IgD-negative memory B cell (primary cell): ENCODE measurements around the gene ALG14. TPM values are rescaled to one million over a fixed set of nuclear protein-coding genes. Genes with fewer than 3 reads are reported as not detected.
"Not testable (repeated sequence)": the region's sequence is repeated elsewhere in the genome, so short reads cannot be mapped to it uniquely, and the experiment has no call there.

Experiments
- H3K27ac Mint-ChIP-seq, 3 donors: one replicate each; pipeline ENCODE4 v1.8.0; 2020 to 2022; ENCODE audit warnings: mild to moderate bottlenecking in 3 of 3, mixed read lengths in 3 of 3, moderate library complexity in 1 of 3
- H3K27me3 Mint-ChIP-seq: one replicate; pipeline ENCODE4 v1.8.0; 2021; ENCODE audit warnings: mixed read lengths
- H3K36me3 Mint-ChIP-seq: one replicate; pipeline ENCODE4 v1.8.0; 2020; ENCODE audit warnings: mild to moderate bottlenecking, mixed read lengths
- H3K4me1 Mint-ChIP-seq, 3 donors: one replicate each; pipeline ENCODE4 v1.8.0; 2020 to 2022; ENCODE audit warnings: mixed read lengths in 3 of 3, mild to moderate bottlenecking in 1 of 3
- H3K4me3 Mint-ChIP-seq, 4 donors: one replicate each; pipeline ENCODE4 v1.8.0; 2020 to 2022; ENCODE audit warnings: mild to moderate bottlenecking in 4 of 4, mixed read lengths in 4 of 4, moderate library complexity in 3 of 4
- H3K9me3 Mint-ChIP-seq, 3 donors: one replicate each; pipeline ENCODE4 v1.8.0; 2020 to 2021; ENCODE audit warnings: mixed read lengths in 3 of 3, mild to moderate bottlenecking in 1 of 3
- polyA plus RNA-seq: library from polyadenylated mRNA; unstranded; fragments of 300-500 nt; fragmentation: Illumina TruSeq; gene quantifications from one replicate; pipeline ENCODE4 v1.2.3, GENCODE V29; 2021

ALG14 gene
- polyA plus RNA-seq, 1 donor from 2014 or later, result 3.5 TPM

DNA sequence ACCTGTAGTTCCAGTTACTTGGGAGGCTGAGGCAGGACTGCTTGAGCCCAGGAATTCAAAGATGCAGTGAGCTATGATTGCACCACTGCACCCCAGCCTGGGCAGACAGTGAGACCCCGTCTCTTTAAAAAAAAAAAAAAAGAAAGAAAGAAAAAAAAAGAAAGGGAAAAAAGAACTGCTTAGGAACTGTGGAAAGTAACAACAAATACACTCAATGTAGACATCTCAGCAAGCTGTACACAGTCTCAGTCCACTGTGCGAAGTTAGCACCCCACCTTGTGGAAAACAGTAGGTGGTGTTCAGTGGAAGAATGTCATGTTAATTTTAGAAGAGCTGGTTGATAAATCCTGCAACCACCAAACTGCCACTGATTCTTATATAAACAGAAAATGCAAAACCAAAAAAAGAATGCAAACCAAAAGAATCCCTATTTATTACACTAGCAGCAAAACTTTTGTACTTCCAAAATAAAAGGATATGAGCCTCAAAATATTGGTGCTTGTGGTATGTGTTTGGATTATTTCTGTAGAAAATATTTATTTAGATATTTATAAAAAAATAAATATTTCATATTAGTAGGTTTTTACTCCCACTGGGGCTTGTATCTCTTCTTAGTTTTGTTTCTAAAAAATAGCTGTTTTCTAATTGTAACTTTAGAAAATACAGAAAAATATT lies 31.1 kb downstream of the ALG14 start:
- no peak overlapping the region for H3K27ac Mint-ChIP-seq
- H3K9me3 Mint-ChIP-seq, result no peaks in the 10 kb centered on the region
- H3K27me3 Mint-ChIP-seq, result no peaks in the 10 kb centered on the region
- no peaks in the 10 kb centered on the region for H3K36me3 Mint-ChIP-seq
- H3K4me3 Mint-ChIP-seq, result no peak overlapping the region
- H3K4me1 Mint-ChIP-seq, result no peaks in the 10 kb centered on the region

DNA sequence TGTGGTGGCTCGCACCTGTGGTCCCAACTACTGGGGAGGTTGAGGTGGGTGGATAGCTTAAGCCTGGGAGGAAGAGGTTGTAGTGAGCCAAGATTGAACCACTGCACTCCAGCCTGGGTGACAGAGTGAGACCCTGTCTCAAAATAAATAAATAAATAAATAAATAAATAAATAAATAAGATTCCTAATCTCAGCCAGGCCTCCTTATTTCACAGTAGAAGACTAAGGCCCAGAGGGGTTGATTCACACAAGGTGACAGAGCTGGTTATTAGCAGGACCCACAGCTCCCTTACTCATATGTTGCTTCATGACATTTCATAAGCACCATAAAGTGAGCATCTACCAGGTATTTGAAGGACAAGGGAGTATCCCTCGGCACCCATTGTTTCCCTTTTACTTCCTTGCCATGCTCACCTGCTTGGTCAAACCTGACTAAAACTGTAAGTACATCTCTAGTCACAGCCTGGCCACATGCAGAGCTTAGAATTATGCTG lies 32.7 kb downstream of the ALG14 start:
- Mint-ChIP-seq H3K9me3 (no peaks in the 10 kb centered on the region), H3K4me3 (no peak overlapping the region), H3K27me3 (no peaks in the 10 kb centered on the region), H3K4me1 (no peaks in the 10 kb centered on the region), H3K27ac (no peak overlapping the region), H3K36me3 (no peaks in the 10 kb centered on the region)

DNA sequence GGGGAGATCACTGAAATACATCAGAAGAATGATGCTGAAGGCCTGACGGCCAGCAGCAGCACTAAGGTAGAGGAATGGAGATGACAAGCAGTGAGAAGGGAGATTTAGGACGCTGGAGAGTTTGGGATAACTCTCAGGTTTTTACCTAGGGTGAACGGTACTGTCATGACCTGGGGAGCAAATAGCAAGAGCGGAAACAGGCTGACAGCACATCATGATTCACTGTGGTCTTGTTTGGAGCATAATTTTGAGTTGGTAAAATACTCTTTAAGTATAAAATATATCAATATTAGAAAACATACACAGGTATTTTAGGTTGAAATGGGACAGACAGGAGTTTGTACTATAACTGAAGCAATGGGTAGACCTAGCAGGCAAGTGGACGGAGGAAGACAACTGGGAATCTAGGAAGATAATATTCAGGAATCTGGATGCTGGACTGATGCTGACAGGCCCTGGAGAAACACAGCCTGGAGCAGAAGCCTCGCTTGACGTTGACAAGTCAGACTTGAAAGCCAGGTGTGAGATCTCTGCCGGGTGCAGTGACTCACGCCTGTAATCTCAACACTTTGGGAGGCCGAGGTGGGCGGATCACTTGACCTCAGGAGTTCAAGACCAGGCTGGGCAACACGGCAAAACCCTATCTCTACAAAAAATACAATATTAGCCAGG lies 33.3 kb downstream of the ALG14 start:
- Mint-ChIP-seq H3K4me3 (no peak overlapping the region), H3K9me3 (no peaks in the 10 kb centered on the region), H3K4me1 (no peaks in the 10 kb centered on the region), H3K27ac (no peak overlapping the region), H3K36me3 (no peaks in the 10 kb centered on the region), H3K27me3 (no peaks in the 10 kb centered on the region)

DNA sequence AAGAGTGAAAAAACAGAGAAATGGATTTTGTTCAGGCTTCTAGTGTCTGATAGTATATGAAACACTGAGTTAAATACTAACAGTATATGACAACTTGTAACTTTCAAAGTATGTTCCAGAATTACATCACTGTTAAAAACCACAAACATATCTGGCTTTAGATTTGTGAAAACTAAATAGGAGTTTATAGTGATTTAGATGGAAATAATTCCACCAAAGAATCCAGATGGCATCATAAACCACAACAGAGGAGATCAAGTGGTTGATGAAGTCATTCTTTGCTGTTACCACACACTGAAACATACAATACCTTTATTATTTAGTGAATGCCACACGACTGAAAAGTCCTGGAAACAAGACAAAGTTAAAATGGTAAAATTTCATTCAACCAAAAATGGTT lies 37.2 kb downstream of the ALG14 start:
- Mint-ChIP-seq H3K9me3 (no peaks in the 10 kb centered on the region), H3K27me3 (no peaks in the 10 kb centered on the region), H3K27ac (no peak overlapping the region), H3K4me1 (no peaks in the 10 kb centered on the region), H3K4me3 (no peak overlapping the region), H3K36me3 (peaks cover 1% of the 10 kb centered on the region)

DNA sequence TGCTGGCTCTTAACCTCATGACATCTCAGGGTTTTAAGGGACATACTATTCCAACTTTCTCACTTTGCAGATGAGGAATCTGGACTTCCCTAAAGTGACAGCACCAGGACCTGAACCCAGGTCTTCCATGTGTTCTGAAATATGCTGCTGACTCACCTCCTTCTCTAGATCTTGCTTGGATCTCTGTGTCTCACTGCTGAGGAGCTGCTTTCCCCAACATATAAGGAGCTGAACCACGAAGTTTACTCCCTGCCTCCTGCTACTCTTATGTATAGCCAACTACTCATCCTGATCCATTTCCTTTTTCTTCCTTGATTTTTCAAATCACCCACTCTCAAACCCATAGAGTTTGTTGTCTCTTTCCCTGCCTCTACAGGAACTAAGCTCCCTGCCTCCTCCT lies 38.2 kb downstream of the ALG14 start:
- peaks cover 1% of the 10 kb centered on the region for H3K36me3 Mint-ChIP-seq
- H3K27me3 Mint-ChIP-seq, result no peaks in the 10 kb centered on the region
- H3K4me1 Mint-ChIP-seq, result no peaks in the 10 kb centered on the region
- H3K27ac Mint-ChIP-seq, result no peak overlapping the region
- no peak overlapping the region for H3K4me3 Mint-ChIP-seq
- peaks cover 0 to 3% (median 0%) of the 10 kb centered on the region in 3 donors for H3K9me3 Mint-ChIP-seq

- Mint-ChIP-seq H3K9me3 (peaks cover 1 to 10% (median 2%) of the 10 kb centered on the region in 3 donors), H3K27ac (no peak overlapping the region), H3K36me3 (peaks cover 1% of the 10 kb centered on the region), H3K27me3 (no peaks in the 10 kb centered on the region), H3K4me3 (no peak overlapping the region), H3K4me1 (no peaks in the 10 kb centered on the region)
Measured at GRCh38 chr1:95033843-95034242, 38.9 kb downstream of the ALG14 start.

DNA sequence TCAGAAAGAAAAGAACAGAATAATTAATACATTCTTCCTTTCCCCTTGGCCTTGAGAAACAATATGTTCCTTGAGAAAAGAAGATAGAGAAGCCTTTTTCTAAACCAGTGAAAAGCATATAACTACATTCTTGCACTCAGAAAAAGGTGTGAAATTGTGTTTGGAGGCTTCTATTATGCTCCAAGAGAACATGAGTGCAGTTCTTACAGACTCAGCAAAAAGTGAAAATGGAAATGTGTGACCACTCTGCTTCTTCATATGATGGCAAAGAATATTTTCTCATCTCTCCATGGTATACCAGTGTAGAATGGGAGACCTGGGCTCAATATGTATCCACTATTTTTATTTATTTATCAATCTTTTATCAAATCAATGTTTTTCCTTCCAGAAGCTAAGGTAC lies 43.2 kb downstream of the ALG14 start:
- Mint-ChIP-seq H3K9me3 (peaks cover 1 to 11% (median 6%) of the 10 kb centered on the region in 3 donors), H3K27me3 (no peaks in the 10 kb centered on the region), H3K4me3 (no peak overlapping the region), H3K4me1 (no peaks in the 10 kb centered on the region), H3K36me3 (peaks cover 14% of the 10 kb centered on the region), H3K27ac (no peak overlapping the region)

DNA sequence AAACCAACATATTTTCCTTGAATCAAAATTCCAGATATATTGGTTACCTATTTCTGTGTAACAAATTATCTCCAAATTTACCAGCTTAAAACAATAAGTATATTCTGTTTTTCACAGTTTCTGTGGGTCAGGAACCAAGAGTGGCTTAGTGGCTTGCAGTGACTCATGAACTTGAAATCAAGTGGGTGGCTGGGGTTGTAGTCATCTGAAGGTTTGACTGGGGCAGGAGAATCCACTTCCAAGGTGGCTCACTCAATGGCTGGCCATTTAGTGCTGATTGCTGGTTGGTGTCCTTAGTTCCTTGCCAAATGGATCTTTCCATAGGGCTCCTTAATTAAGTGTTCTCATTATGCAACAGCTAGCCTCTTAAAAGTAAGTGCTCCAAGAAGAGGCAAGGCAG lies 43.8 kb downstream of the ALG14 start:
- Mint-ChIP-seq H3K27me3 (no peaks in the 10 kb centered on the region), H3K4me3 (no peak overlapping the region), H3K36me3 (peaks cover 17% of the 10 kb centered on the region), H3K27ac (no peak overlapping the region), H3K9me3 (peaks cover 1 to 11% (median 6%) of the 10 kb centered on the region in 3 donors), H3K4me1 (no peaks in the 10 kb centered on the region)

DNA sequence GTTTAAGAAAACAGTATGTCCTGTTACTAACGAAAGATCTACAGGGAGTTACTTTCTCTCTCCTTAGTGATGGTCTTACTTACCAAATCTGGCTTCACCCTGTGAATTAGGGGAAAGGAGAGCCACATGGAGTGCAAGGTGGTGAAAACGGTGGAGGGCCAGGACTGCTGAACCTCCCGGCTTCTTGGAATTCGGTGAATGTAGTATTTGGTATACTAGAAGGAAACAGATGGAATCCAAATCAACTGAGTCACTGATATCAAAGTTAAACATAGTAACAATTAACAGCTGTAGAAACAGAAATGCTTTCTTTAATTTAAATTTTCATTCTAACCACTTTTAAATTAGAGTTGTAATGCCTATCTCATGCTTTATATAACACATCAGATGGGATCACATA lies 45.7 kb downstream of the ALG14 start:
- Mint-ChIP-seq H3K27ac (no peak overlapping the region), H3K27me3 (no peaks in the 10 kb centered on the region), H3K36me3 (peaks cover 23% of the 10 kb centered on the region), H3K4me3 (no peak overlapping the region), H3K9me3 (peaks cover 1 to 11% (median 6%) of the 10 kb centered on the region in 3 donors), H3K4me1 (no peaks in the 10 kb centered on the region)

DNA sequence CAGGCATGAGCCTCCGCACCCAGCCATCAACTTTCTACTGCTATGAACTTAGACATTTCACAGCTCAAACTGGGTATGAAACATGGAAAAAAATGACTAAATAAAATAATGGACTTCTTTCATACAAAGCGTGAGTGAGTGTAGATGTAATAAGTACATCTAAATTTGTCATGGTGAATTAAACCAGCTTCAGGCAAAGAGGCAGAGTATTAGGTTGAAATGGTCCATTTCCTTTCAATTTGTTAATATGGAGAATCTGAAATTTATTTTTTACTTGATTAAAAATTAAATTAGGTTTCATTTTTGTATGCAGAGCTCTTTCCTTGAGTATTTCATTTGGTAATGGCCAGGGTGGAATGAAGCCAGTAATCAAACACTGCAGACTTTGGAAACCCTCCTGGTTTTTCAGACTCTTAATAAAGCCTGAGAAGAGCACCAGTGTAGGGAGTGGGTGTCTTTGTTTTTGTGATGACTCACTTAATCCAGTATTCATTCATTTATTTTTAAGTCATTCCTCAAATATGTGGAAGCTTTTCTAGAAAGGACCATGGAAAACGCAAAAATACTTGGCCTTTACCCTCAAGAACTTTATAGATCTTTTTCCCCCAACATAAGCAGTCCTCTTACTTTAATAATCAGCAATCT lies 49.2 kb downstream of the ALG14 start:
- Mint-ChIP-seq H3K9me3 (peaks cover 0 to 3% (median 0%) of the 10 kb centered on the region in 3 donors), H3K27ac (no peak overlapping the region), H3K27me3 (no peaks in the 10 kb centered on the region), H3K4me1 (no peaks in the 10 kb centered on the region), H3K4me3 (no peak overlapping the region), H3K36me3 (peaks cover 32% of the 10 kb centered on the region)

- no peaks in the 10 kb centered on the region for H3K9me3 Mint-ChIP-seq
- H3K27ac Mint-ChIP-seq, result no peak overlapping the region
- H3K36me3 Mint-ChIP-seq, result peaks cover 30% of the 10 kb centered on the region
- H3K4me1 Mint-ChIP-seq, result no peaks in the 10 kb centered on the region
- no peaks in the 10 kb centered on the region for H3K27me3 Mint-ChIP-seq
- no peak overlapping the region for H3K4me3 Mint-ChIP-seq
Measured at GRCh38 chr1:95022644-95022926, 50.2 kb downstream of the ALG14 start.

DNA sequence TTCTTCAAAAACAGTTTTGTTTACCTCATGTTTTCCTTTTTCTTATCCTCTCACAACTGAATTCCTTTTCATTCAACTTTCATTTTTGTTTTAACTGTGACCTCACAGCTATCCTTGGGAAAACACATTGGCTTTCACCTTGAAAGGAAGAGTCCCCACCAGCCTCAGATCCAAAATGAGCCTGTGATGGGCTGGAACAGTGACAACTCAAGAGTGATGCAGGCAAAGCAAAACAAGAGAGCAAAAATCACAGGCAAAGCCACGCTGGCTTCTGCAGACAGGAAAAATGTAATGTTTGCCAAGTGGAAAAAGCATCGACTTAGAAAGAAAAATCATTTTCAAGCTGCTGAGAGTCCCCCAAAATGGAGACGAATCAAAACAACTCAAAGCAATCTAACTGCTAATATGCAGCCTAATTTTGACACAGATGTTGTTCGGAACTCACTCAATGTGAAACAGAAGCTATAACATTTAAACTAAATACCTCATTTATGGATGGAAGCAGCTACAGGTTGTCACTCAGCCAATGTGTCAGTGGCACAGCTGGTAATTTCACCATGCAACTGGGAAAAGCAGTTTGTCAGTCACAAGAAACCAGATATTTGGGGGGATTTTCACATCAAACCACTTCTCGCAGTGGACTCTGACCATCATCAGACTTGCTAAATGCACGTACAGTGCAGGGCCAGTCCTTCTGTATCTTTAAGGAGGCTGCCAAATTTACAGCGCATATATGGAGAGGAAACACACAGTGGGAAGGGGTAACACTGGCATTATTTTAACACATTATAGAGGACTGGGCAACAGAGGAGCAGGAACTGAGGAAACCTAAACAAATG lies 50.7 kb downstream of the ALG14 start:
- no peak overlapping the region for H3K27ac Mint-ChIP-seq
- peaks cover 0 to 4% (median 2%) of the 10 kb centered on the region in 3 donors for H3K4me1 Mint-ChIP-seq
- H3K36me3 Mint-ChIP-seq, result peaks cover 30% of the 10 kb centered on the region
- no peaks in the 10 kb centered on the region for H3K27me3 Mint-ChIP-seq
- H3K4me3 Mint-ChIP-seq, result no peak overlapping the region
- H3K9me3 Mint-ChIP-seq, result no peaks in the 10 kb centered on the region

- no peak overlapping the region for H3K4me3 Mint-ChIP-seq
- no peaks in the 10 kb centered on the region for H3K9me3 Mint-ChIP-seq
- no peaks in the 10 kb centered on the region for H3K27me3 Mint-ChIP-seq
- H3K4me1 Mint-ChIP-seq, result peaks cover 0 to 4% (median 2%) of the 10 kb centered on the region in 3 donors
- H3K36me3 Mint-ChIP-seq, result peaks cover 24% of the 10 kb centered on the region
- H3K27ac Mint-ChIP-seq, result peak overlapping the region in 1 of 3 donors; percentile 32
Measured at GRCh38 chr1:95021119-95021518, 51.6 kb downstream of the ALG14 start.

DNA sequence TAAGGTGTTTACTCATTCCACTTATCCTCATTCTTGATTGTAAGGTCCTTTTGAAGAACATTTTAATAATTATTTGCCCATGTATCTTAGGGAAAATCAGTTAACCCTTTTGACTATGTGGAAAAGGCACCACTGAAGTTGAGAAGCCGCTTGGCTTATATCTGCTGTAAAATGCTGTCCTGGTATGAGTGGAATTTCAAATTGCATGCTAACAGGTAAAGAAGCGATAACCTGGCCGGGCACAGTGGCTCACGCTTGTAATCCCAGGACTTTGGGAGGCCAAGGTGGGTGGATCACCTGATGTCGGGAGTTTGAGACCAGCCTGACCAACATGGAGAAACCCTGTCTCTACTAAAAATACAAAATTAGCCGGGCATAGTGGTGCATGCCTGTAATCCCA lies 53.3 kb downstream of the ALG14 start:
- H3K4me1 Mint-ChIP-seq, H3K27me3 Mint-ChIP-seq, H3K9me3 Mint-ChIP-seq, H3K27ac Mint-ChIP-seq, H3K4me3 Mint-ChIP-seq: not testable (repeated sequence)
- peaks cover 22% of the 10 kb centered on the region for H3K36me3 Mint-ChIP-seq
